Fibroblast of mammary gland (primary cell): ENCODE measurements around the gene TRERF1.
A peak's percentile ranks its signal among the peaks of the same experiment; 100 is the strongest.

ENCODE experiments used
- DNase-seq: peaks from one replicate; pipeline ENCODE4 v3.0.0-alpha.2; 2010; ENCODE audit warnings: low read depth
- H3K4me3 ChIP-seq: 2 replicates; pipeline ENCODE4 v1.5.1; 2011; ENCODE audit warnings: low read depth, mild to moderate bottlenecking, low read length, moderate library complexity; ENCODE audit not compliant: control insufficient read depth
- TF ChIP-seq, protein P1 (sequence below): conservative IDR thresholded peaks from 2 replicates; pipeline ENCODE4 v1.5.1; 2011; ENCODE audit warnings: low read depth, low read length, inconsistent platforms; ENCODE audit not compliant: control insufficient read depth, insufficient read depth

TRERF1 gene

DNA sequence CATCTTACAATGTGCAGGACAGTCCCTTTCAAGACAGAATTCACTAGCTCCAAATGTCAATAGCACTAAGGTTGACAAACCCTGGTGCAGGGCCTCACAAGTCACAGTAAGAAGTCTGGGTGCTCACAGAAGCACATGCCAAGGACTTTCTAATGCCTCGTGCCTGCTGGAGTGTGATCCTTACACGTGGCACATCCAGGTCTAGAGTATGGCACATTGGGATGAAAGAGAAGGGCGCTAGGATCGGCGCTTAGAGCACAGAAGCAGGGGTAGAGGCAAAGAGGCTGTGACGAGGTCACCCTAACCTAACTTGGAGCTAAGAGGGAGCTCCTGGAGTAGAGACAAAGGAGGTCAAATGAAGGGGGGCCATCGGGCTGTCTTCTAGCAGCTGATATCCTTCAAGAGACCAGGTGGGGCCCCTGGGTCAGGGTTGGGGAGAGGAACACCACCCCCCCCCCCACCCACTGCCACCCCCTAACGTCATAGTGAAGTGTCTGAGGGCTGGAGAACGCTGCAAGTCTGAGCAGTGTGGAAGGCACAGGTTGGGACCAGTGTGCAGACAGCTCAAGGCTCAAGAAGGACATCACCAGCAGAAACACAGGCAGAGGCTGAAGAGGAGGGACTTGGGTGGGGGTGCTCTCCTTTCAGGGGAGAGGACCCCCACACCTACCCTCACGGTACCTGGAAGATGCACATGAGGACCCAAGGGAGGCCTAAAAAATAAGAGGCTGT lies 136.3 kb downstream of the TRERF1 start:
- TF ChIP-seq, protein P1, sequence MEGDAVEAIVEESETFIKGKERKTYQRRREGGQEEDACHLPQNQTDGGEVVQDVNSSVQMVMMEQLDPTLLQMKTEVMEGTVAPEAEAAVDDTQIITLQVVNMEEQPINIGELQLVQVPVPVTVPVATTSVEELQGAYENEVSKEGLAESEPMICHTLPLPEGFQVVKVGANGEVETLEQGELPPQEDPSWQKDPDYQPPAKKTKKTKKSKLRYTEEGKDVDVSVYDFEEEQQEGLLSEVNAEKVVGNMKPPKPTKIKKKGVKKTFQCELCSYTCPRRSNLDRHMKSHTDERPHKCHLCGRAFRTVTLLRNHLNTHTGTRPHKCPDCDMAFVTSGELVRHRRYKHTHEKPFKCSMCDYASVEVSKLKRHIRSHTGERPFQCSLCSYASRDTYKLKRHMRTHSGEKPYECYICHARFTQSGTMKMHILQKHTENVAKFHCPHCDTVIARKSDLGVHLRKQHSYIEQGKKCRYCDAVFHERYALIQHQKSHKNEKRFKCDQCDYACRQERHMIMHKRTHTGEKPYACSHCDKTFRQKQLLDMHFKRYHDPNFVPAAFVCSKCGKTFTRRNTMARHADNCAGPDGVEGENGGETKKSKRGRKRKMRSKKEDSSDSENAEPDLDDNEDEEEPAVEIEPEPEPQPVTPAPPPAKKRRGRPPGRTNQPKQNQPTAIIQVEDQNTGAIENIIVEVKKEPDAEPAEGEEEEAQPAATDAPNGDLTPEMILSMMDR = no peak
- DNase-seq = no peak
- no peak overlapping the region for H3K4me3 ChIP-seq

- TF ChIP-seq, protein P1 = no peak
- DNase-seq = no peak
- no peak overlapping the region for H3K4me3 ChIP-seq
These were observed 137.0 kb downstream of the TRERF1 start for GRCh38 chr6:42314571-42315258.

- DNase-seq = peak; percentile 73
- TF ChIP-seq, protein P1 = no peak
- no peak overlapping the region for H3K4me3 ChIP-seq
These were observed 137.7 kb downstream of the TRERF1 start for GRCh38 chr6:42313941-42314570.

DNA sequence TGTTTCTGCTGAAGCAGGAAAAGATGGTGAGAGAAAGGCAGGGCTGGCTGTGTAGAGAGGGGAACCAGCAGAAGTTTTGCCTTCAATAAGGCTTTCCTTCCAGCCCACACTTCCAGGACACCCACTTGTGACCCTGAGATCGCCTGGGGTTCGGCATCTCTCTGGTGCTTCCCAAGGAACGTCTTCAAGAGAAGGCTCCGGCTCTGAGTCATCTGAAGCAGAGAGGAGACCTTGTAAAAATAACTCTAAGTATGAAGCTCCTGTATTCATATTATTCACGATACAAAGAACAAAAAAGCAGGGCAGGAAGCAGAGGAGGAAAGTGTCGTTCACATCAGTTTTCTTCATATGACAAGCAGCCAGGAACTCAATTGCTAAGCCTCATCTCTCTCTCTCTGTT lies 138.7 kb downstream of the TRERF1 start:
- TF ChIP-seq, protein P1 = no peak
- no peak overlapping the region for H3K4me3 ChIP-seq
- DNase-seq = peak; percentile 60

DNA sequence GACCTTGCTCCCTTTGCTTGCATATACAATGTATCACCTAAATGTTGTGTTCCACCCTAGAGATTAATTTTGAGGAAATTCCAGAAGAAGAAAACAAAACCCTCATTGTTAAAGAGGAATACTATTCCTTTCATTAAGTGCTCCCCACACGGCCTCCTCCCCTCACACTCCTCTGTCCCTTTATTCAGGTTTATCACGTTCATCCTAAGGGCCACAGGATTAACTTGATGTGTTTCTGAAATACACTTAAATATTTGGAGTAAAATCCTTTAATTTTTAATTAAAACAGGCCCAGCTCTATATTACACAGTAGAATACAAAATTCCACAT lies 144.6 kb downstream of the TRERF1 start:
- TF ChIP-seq, protein P1 = no peak
- DNase-seq = no peak
- no peak overlapping the region for H3K4me3 ChIP-seq

DNA sequence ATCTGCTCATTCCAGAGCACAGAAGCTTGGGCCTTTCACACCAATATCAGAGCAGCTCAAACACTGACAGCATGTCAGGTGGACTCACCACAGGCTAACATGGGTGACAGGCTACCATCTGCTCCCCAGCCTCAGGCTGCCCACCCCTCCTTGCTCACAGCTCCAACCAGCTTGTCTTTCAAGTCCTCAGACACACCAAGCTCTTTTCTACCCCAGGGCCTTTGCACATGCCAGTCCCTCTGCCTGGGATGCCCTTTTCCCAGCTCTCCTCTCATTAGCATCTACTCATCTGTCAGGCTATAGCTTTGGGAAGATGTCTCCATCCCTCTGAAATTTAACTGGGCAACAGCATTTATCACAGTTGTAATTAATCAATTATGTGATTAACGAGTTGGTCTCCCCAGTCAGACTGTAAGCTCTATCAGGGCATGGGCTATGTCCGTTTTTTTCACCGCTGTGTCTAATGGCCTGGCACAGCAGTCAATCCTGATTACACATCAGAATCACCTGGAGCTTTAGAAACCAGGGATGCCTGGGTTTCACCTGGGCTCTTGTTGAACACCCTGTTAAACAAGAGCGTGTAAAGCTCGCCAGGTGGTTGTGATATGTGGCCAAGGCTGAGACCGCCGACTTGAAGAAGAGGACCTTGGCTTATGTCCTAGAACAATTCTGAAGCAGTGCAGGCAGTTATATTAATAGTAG lies 145.1 kb downstream of the TRERF1 start:
- H3K4me3 ChIP-seq = no peak overlapping the region
- DNase-seq = no peak
- TF ChIP-seq, protein P1 = no peak
